A172 (cell line): Measurements from ENCODE around the gene PSG5. TPM values are rescaled to one million over a fixed set of nuclear protein-coding genes. Genes with fewer than 3 reads are reported as not detected.

Experiments
- total RNA-seq: library from RNA; depleted of rRNA; stranded (reverse); fragments of >200 nt; shearing (Covaris generic); gene quantifications from 2 replicates; pipeline ENCODE4 v1.2.3, GENCODE V29; 2014; rRNA removed

The PSG5 gene
- total RNA-seq, 1 experiment from 2014 or later, result 3.2 TPM

Other genes starting within 250 kb of the PSG5 start
- 0.07 TPM in 1 of 2 replicates, not detected in the other for gene PSG7, start 249.3 kb downstream of the PSG5 start, total RNA-seq
- 0.17 and 0.29 TPM in 2 replicates for gene PSG11, start 160.1 kb downstream of the PSG5 start, total RNA-seq
- gene PSG2, start 103.8 kb downstream of the PSG5 start, total RNA-seq, result 0.19 TPM in 1 of 2 replicates, not detected in the other
- gene PSG4, start 19.1 kb upstream of the PSG5 start, total RNA-seq, result 75.6 and 84.3 TPM in 2 replicates
- 2.1 and 3.6 TPM in 2 replicates for gene PSG9, start 83.0 kb upstream of the PSG5 start, total RNA-seq
- gene CD177, start 167.2 kb upstream of the PSG5 start, total RNA-seq, result 0.67 and 0.78 TPM in 2 replicates
- gene TEX101, start 228.4 kb upstream of the PSG5 start, total RNA-seq, result not detected in 2 replicates